ENCODE data around the gene ERGIC1. TPM values are rescaled to one million over a fixed set of nuclear protein-coding genes. Genes with fewer than 3 reads are reported as not detected.

The ERGIC1 gene
- total and polyA plus RNA-seq, 10 of the 15 experiments (the other 5 are each of a cell fraction or from before 2014, with no cell fraction given) = 8.8 to 104 (median 76.3) TPM

DNA sequence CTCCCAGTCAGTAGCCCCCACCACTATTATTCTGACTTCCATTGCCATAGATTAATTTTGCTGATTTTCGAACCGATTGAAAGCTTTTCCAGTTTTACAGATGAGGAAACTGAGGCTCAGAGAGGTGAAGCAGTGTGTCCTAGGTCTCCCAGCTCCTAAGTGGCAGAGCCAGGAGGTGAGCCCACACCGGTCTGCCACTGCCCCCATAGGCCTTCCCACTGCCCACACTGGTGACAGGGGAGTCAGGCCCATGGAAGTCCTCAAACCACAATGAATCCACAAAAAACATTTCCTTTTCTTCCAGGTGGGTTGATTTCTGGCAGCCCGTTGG is 70.2 kb downstream of the ERGIC1 start (continued):
- TF ChIP-seq, protein P1, sequence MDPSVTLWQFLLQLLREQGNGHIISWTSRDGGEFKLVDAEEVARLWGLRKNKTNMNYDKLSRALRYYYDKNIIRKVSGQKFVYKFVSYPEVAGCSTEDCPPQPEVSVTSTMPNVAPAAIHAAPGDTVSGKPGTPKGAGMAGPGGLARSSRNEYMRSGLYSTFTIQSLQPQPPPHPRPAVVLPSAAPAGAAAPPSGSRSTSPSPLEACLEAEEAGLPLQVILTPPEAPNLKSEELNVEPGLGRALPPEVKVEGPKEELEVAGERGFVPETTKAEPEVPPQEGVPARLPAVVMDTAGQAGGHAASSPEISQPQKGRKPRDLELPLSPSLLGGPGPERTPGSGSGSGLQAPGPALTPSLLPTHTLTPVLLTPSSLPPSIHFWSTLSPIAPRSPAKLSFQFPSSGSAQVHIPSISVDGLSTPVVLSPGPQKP (IDR thresholded peaks at IDR 0.05; ENCODE audit: low read depth, low read length) = no peak
- TF ChIP-seq SREBF2 (IDR thresholded peaks at IDR 0.05; ENCODE audit: low read length) = no peak
- no peak for TF ChIP-seq EP300 (IDR thresholded peaks at IDR 0.05; ENCODE audit: borderline replicate concordance in 1 of 2, control insufficient read depth in 1 of 2, low read depth in 2 of 2, low read length in 2 of 2)
- no peak for TF ChIP-seq MXI1 (IDR thresholded peaks at IDR 0.05; ENCODE audit: low read depth, low read length)
- TF ChIP-seq DPF2 (IDR thresholded peaks at IDR 0.05) = no peak

DNA sequence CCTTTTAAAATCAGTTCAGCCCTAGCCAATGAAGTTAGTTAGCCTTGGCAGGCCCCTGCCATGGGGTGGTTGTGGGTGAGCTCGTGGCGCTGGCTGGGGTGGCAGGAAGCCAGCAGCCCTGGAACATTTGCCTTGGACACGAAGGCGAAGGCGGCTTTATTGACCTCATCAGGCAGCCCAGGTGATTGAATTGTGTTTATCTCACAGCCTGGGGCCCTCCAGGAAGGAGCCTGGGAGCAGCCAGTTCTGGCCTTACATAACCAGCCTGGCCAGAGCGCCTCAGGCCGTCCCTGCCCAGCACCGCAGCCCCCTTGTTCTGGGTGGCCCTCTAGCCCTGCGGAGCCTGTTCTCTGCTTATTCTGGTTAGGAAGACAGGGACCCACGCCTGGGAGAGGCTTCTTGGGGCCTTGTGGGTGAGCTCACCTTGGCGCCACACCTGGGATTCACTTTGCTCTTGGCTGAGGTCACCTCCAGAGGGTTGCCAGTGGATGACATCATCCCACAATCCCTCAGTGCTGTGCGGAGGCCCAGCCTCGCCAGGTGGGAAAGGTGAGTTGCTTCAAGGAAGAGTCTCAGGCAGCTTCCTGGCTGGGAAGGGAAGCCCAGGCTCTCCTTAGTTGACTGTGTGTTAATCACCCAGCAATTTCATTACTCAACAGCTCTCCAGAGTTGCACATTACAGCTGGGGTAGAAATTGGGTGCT is 70.7 kb downstream of the ERGIC1 start:
- Histone ChIP-seq H3K27me3 (replicated peaks in 1 of 2; ENCODE audit: control insufficient read depth in 2 of 2, insufficient read depth in 2 of 2, low read length in 1 of 2) (no peaks in the 10 kb centered on the region), H3K27ac (ENCODE audit: control insufficient read depth, insufficient read depth) (no peak overlapping the region), H3K4me3 (no peak overlapping the region), H3K4me2 (ENCODE audit: control insufficient read depth, insufficient read depth) (no peak overlapping the region), H3K9me3 (replicated peaks; ENCODE audit: control insufficient read depth, insufficient read depth, low read length) (no peaks in the 10 kb centered on the region), H4K20me1 (ENCODE audit: control insufficient read depth, insufficient read depth) (no peaks in the 10 kb centered on the region), H3K79me2 (ENCODE audit: control insufficient read depth, insufficient read depth, low read length) (no peaks in the 10 kb centered on the region), H3K4me1 (ENCODE audit: control insufficient read depth, insufficient read depth, low read length) (peaks cover 18% of the 10 kb centered on the region), H2AFZ (ENCODE audit: control insufficient read depth, low read depth, low read length) (no peak overlapping the region), H3K9ac (ENCODE audit: control insufficient read depth, insufficient read depth, low read length) (no peak overlapping the region), H3K36me3 (ENCODE audit: control insufficient read depth in 2 of 2, insufficient read depth in 2 of 2, low read length in 1 of 2) (peaks cover under 1 to 11% of the 10 kb centered on the region in 2 experiments; a peak in 3 of 4 replicates)
- SMC1A ChIA-PET (ENCODE audit: uncharacterized antibody, unreplicated experiment) = interaction anchor here (1.0 to 2.3 kb wide), 5 partner anchors 22 to 188 kb away, joined by 3 to 9 read pairs (median 3); no protein-coding TSS in a partner anchor
- ATAC-seq (no peak), FAIRE-seq (no peak), DNase-seq (ENCODE audit: low read depth, low spot score) (no peak)
- TF ChIP-seq, protein P2, sequence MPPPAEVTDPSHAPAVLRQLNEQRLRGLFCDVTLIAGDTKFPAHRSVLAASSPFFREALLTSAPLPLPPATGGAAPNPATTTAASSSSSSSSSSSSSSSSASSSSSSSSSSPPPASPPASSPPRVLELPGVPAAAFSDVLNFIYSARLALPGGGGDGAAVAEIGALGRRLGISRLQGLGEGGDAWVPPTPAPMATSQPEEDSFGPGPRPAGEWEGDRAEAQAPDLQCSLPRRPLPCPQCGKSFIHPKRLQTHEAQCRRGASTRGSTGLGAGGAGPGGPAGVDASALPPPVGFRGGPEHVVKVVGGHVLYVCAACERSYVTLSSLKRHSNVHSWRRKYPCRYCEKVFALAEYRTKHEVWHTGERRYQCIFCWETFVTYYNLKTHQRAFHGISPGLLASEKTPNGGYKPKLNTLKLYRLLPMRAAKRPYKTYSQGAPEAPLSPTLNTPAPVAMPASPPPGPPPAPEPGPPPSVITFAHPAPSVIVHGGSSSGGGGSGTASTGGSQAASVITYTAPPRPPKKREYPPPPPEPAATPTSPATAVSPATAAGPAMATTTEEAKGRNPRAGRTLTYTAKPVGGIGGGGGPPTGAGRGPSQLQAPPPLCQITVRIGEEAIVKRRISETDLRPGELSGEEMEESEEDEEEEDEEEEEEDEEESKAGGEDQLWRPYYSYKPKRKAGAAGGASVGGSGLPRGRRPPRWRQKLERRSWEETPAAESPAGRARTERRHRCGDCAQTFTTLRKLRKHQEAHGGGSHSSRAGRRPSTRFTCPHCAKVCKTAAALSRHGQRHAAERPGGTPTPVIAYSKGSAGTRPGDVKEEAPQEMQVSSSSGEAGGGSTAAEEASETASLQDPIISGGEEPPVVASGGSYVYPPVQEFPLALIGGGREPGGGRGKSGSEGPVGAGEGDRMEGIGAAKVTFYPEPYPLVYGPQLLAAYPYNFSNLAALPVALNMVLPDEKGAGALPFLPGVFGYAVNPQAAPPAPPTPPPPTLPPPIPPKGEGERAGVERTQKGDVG (CRISPR knock-in tag; IDR thresholded peaks at IDR 0.05) = no peak
- TF ChIP-seq KAT2A (conservative IDR thresholded peaks at IDR 0.05; ENCODE audit: control insufficient read depth, low read depth, low read length) = no peak
- TF ChIP-seq BCL11A (IDR thresholded peaks at IDR 0.05; ENCODE audit: low read depth, low read length) = no peak
- RAD21 ChIA-PET (ENCODE audit: unreplicated experiment) = interaction anchor here (1.0 to 2.3 kb wide), 4 partner anchors 134 to 712 kb away, joined by 3 to 17 read pairs (median 3); partner anchors contain the start of gene DUSP1
- POLR2A ChIA-PET = interaction anchor here (1.5 to 1.6 kb wide), 2 partner anchors 13 to 68 kb away, joined by 3 to 5 read pairs; no protein-coding TSS in a partner anchor
- BruUV-seq (replicated peaks) = no TSS peak
- in situ Hi-C loops (cut with MboI) = no loop called here
- WGBS (ENCODE audit: insufficient coverage, insufficient replicate concordance, low lambda C conversion rate, missing lambda C conversion rate) = 93% methylated on average over 13 of the region's 13 CpGs
- CTCF ChIA-PET = interaction anchor here (1.1 to 3.5 kb wide), 8 partner anchors 23 to 191 kb away, joined by 3 to 24 read pairs (median 6); partner anchors contain the start of gene DUSP1
- intact Hi-C loops (cut with micrococcal nuclease; ENCODE audit: unreplicated experiment) = loop anchor here (5.0 kb wide), 2 partner anchors 67 to 132 kb away; partner anchors contain the start of gene DUSP1
